Stimulated activated CD4-positive, alpha-beta T cell treated with anti-CD3 and anti-CD28 coated beads, TNF-alpha, amount 100 ng/mL, for 4 hours (primary cell): ENCODE results near the gene TTC39C.
"Not testable (repeated sequence)": the region's sequence is repeated elsewhere in the genome, so short reads cannot be mapped to it uniquely, and the experiment has no call there.

ENCODE experiments used
- DNase-seq, 3 experiments: peaks; one replicate each; pipeline ENCODE4 v3.0.0-alpha.2; 2020; ENCODE audit warnings: low read depth in 3 of 3

Gene TTC39C

DNA sequence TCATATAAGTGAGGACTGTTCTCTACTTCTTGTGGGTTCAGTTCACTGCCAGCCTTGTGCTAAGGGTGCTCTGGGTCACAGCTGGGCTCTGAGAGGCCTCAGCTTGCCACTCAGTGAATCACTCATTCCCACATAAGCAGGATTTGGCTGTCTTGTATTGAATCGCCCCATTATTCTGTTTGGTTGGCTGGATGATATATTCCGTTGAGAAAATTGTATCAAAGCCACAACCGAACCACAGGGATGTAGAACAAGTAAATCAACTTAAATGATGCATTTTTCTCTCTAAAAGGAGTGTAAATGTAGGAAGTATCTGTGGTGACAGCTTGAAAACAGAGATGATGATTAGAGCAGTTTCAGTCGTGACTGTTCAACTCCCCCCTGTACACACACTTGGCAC is 39.6 kb downstream of the TTC39C start:
- no peak for DNase-seq

DNA sequence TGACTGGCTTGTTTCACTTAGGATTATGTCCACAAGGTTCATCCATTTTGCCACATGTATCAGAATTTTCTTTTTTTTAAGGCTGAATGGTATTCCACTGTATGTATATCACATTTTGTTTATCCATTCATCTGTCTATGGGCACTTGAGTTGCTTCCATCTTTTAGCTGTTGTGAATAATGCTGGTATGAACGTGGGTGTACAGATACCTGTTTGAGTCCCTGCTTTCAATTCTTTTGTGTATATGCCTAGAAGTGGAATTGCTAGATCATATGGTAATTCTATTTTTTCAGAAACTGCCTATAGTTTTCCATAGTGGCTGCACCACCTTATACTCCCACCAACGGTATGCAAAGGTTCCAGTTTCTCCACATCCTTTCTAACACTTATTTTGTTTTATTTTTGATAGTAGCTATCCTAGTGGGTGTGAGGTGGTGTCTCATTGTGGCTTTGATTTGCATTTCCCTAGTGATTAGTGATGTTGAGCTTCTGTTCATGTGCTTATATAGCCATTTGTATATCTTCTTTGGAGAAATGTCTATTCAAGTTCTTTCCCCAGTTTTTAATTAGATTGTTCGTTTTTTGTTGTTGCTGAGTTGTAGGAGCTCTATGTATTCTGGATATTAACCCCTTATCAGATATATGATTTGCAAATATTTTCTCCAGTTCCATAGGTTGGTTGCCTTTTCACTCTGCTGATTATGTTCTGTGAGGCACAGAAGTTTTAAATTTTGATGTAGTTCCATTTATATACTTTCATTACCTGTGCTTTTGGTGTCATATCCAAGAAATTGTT is 40.7 kb downstream of the TTC39C start:
- DNase-seq = no peak

DNA sequence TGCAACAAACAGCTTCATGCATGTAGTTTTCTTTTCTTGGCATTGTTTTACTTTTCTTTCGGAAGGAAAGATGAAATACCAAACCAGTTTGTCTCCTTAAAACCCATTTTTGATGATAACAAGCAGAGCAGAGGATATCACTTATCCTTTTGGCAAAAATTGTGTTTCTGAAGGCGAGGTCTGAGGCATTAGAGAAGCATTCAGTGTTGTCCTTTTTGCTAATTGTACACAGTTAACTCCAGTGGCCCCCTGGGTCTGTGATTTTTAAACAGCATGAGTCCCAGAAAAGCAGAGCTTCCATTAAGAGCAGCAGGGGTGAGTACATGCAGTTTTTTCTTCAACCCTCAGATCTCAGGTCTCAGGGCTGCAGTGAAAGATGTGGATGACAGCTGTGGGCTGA is 41.3 kb downstream of the TTC39C start:
- no peak for DNase-seq

DNA sequence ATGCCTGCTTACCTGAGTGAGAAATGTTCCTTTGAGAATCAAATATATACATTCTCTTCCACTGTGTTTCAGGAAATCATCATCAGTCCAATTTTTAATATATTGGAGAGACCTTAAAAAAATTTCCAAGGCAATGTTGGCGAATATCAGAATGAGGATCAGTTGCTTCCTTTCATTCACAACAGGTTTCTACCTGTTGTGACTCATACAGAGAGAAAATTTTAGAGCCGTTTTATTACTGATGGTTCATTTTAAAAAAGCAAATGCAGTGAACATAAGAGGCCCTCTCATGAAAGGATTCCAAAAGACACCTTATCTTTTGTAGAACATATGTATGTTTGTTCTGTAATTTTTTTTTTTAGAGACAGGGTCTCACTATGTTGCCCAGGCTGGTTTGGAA is 42.0 kb downstream of the TTC39C start:
- no peak for DNase-seq

DNA sequence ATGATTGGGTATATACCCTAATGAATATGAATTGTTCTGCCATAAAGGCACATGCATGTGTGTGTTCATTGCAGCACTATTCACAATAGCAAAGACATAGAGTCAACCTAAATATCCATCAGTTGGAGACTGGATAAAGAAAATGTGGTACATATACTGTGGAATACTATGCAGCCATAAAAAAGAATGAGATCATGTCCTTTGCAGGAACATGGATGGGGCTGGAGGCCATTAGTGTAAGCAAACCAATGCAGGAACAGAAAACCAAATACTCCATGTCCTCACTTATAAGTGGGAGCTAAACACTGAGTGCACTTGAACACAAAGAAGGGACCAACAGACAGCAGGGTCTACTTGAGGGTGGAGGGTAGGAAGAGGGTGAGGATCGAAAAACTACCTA is 43.2 kb downstream of the TTC39C start:
- no peak for DNase-seq

DNA sequence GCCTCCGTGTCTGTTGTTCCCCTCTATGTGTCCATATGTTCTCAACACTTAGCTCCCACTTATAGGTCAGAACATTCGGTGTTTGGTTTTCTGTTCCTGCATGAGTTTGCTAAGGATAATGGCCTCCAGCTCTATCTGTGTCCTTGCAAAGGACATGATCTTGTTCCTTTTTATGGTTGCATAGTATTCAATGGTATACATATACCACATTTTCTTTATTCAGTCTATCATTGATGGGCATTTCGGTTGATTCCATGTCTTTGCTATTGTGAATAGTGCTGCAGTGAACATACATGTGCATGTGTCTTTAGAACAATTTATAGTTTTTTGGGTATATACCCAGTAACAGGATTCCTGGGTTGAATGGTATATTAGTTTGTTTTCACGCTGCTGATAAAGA is 44.8 kb downstream of the TTC39C start:
- not testable (repeated sequence) for DNase-seq

DNA sequence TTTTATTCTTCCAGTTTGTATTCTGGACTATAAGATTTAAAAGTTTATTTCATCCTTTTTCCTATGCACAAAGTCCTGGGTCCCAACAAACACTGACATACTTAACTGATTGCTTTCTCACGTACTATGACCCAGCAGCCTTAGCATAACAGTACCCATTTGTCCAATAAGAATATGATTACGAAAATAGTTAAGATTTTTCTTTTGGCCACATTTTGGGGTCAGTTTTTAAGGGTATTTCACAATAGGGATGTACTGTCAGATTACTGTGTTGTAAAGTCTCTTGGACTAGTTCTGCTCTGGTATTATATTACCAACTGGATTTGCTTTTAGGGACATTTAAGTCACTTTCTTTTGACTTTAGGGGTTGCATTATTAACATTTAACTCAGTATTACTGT is 46.1 kb downstream of the TTC39C start:
- no peak for DNase-seq

DNA sequence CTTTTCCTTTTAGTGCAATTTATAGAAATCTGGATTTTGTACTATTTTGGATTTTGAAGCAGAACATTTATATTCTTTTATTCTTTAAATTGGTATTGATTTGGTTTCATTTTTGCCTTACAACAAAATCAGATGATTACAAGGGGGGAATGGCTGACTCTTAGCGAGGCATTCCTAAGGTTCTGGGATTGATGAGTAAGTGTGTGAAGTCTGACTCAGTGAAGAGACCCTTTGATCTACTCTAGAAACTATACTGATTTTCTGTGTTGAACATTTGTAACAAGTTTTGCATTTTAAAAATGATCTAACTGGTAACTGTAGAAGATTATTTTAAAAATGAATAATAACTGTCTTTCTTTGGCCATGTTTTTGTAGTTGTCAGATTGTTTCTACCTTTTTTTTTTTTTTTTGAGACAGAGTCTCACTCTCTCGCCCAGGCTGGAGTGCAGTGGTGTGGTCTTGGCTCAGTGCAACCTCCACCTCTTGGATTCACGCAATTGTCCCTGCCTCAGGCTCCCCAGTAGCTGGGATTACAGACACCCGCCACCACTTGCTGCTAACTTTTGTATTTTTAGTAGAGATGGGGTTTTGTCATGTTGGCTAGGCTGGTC is 48.7 kb downstream of the TTC39C start:
- no peak for DNase-seq

DNA sequence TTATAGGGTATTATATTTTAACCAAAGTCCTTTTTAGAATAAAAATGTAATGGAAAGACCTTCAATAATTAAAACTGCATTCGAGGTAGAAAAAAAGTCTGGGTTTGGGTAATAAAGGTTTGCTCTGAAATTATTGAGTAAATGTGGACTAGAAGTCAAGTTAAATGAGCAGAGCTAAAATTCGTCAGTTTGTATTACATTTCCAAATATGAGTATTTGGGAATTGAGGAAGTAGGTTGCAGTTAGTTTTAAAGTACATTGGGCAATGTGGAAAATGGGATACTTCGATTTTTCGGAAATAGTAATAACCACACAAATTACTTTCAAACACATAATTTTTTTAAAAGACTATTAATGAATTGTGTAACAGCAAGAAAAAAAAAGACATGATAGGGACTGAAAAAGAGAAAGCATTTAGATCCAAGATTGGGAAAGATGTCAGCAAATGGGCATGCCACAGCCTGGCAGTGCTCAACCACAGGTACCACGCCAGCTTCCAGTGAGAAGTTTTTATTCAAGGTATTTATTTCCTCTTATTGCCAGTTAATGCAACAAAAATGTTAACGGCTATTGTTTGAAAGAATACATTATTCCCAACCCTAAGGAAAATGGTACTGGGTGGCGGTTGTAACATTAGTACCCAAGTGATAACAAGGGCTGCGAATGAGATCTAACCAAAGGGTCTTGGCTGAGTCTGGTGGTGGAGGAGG is 50.0 kb downstream of the TTC39C start:
- DNase-seq = no peak

DNA sequence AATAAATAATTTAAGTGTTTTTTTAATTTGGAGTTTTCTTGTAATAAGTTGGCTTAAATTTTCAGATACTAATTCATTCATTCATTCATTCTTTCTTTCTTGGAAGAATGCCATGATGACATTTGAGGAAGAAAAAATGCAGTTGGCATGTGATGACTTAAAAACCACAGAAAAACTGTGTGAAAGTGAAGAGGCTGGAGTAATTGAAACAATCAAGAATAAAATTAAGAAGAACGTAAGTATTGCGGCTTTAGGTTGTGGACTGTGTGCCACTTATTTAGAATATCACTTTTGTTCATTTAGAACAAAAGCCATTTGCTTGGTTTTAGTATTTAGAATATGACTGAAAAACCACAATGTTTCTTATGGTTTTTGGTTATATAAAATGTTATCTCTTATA is 51.4 kb downstream of the TTC39C start:
- no peak for DNase-seq

DNA sequence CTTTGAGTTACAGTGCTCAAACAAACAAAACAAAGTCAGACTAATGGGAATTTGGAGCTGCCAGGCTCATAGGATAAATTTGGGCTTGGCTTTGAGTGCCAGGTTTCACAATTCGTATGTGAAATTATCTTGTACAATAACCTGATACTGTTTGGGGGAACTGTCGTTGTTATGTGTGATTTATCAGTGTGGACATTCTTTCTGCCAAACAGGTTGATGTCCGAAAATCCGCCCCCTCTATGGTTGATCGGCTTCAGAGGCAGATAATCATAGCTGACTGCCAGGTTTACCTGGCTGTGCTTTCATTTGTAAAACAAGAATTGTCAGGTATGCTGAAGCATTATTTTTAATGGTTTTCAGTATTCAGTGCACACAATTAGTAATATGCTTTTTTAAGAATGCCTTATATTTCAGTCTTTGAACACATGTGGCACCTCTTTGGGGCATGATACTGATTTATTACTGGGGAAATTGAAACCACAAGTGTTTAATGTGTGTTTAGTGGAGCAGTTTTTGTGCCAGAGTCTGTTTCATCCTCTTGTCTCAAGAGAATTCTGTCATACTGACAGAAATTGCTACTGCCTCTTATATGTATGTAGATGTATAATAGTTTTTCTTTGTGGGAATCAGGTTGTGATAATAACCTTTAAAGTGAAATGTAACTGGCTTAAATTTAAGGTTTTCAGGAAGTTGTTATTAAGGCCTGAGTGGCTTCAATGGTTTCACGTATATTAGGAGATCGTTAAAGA is 54.6 kb downstream of the TTC39C start:
- no peak for DNase-seq

DNA sequence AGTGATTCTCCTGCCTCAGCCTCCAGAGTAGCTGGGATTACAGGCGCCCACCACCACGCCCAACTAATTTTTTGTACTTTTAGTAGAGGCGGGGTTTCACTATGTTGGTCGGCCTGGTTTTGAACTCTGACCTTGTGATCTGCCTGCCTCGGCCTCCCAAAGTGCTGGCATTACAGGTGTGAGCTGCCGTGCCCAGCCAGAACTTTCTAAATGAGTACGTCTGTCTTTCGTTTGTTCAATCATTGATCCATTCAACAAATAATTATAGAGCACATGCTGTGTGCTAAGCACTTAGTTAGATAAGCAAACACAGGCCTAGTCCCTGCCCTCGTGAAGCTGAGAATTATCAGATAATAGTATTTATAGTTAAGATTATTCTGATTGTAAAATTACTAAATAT is 56.5 kb downstream of the TTC39C start:
- DNase-seq = no peak

DNA sequence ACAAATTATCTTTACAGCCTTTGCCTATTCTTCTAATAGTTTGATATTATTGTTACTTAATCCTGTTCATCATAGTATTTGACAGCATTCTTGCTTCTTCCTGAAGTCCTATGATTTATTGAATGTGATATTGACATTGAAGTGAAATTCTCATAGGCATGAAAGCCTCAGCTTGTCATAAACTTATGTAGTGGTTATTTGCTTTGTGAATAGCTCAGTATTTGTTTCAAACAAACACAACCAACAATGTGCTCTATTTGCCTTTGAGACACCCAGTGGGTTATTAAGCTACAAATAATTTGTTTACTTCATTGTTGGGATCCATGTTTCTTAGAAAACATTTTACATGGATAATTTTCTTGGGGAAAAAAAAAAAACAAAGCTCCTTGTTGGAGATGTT is 57.2 kb downstream of the TTC39C start:
- DNase-seq = no peak

DNA sequence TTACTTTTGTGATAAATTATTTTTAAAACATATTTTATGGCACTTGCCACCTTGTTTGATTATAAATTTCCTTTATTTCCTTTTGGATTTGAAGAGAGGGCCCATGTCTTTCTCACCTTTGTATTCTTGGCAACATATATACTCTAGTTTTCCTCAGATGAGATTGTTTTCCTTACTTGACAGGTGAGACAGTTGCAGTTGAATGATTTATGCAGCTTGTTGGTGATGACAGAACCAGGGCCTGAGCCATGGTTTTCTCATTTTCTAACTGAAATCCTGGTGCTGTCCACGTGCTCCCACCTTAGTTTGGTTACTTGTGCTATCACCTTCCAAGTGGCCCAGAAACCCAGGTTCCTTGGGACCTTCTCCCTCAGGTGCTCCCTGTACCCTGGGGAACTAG is 58.2 kb downstream of the TTC39C start:
- DNase-seq = no peak

DNA sequence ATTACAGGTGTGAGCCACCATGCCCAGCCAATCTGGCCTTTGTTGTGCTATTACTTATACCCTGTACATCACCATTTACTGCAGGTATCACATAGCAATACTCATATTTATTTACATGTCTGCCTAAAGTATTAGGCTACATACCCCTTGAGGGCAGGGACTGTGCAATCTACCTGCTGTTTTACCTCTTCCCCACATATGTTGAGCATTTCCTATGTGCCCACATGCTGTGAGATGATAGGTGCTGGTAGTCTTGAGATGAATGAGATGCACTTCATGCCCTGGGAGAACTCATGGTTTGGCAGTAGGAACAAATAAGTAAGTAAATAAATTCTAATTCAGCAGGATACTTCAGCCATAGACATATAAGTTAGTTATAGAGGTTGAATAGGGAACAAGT is 59.2 kb downstream of the TTC39C start:
- no peak for DNase-seq

DNA sequence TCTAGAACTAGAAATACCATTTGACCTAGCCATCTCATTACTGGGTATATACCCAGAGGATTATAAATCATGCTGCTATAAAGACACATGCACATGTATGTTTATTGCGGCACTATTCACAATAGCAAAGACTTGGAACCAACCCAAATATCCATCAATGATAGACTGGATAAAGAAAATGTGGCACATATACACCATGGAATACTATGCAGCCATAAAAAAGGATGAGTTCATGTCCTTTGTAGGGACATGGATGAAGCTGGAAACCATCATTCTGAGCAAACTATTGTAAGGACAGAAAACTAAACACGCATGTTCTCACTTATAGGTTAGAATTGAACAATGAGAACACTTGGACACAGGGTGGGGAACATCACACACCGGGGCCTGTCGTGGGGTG is 60.2 kb downstream of the TTC39C start:
- not testable (repeated sequence) for DNase-seq

DNA sequence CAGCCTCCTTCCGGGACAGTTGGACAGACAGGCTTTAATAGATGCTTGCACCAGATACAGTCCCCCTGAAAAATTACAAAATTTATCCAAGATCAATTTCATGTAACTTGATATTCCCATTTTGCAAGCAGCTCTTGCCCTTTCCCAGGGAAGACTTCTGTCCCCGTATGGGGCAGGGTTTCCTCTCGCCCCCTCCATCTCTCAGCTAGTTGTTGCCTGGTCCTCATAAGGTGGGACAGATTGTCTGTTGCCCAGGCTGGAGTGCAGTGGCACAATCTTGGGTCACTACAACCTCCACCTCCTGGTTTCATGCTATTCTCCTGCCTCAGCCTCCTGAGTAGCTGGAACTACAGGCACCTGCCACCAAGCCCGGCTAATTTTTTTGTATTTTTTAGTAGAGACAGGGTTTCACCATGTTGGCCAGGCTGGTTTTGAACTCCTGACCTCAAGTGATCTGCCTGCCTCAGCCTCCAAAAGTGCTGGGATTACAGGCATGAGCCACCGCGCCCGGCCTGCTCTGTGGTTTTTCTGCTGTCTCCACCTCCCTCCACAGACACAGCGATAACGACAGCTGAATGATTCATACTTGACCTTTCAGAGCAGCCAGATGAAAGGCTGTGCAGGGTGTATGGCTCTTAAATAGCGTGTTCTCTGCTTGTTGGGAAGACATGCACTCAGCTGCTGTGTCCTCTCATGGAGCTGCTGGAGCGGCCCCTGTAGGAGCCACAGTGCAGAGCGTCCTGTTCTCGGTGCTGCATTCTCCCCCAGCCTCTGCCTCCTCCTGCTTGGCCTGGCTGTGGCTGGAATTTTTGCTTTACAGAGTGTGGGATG is 61.4 kb downstream of the TTC39C start:
- peak; percentile 44 to 66 (median 49) for DNase-seq

DNA sequence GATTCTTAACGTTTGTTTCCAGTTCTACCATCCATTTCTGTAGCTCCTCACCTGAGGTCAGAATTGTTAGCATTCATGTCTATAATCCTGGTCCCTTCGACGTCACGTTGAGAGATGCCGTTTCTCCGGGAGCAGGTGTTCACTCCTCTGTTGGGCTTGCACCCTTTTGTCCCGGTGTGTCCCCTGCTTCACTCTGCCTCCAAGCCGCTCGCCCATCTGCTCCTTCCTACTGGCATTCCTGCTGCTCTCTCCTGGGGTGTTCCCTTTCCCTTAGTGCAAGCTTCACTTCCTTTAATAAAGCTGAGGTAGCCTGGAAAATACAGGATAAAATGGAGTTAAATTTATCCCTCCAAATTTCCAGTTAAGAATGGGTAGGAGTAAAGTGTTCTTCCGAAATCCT is 62.4 kb downstream of the TTC39C start:
- DNase-seq = no peak

DNA sequence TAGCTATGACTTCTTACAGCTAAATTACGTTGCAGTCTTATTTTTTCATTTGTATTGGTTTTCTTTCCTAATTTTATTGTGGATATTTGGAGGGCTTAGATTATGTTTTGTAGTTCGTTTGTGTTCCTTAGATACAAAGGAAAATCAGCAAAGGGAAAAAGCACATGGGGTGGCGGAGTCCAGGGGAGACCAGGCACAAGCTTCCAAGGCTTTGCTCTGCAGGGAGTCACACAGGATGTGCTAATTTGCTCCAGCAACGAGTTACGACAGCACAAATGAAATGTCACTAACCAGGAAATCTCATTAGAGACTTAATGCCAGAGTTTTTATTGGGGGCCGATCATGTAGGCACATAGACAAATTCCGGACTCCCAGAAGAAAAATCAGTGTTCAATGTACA is 63.8 kb downstream of the TTC39C start:
- DNase-seq = no peak

DNA sequence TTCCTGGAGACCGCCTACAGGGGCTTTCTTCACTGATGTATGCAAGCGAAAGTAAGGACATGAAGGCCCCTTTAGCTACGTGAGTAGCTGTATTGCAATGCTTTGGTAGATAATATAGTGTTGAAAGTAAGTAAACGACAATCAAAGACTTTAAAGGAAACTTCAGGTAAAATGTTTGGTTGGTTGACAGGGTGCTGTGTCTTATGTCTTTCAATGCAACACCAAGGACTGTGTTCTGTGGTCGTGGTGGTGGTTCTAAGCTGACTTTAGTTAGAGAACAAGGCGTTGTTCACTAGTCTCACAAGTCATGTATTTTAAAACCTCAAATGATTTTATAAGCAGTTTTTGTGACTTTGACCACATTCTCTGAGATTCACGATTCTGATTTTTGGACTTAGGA is 66.3 kb downstream of the TTC39C start:
- no peak for DNase-seq

DNA sequence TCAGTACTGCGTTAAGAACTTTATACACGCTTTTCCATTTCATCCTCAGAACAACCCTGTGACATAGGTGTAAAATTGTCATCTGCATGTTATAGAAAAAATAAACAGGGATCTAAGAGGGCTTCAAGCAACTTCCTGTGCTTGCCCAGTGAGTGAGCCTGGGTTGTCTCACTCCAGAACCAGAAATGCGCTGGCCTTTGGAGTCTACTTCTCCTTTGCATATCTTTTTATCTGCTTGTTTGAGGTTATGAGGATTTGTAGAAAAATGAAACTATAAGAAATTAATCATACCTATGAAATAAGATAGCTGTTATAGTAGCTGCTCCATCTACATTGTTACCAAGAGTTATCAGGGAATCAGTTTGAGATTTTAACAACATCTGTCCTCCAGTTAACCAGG is 69.0 kb downstream of the TTC39C start:
- DNase-seq = no peak
